ENCODE data around the gene PTPN1. TPM values are rescaled to one million over a fixed set of nuclear protein-coding genes. Genes with fewer than 3 reads are reported as not detected.

PTPN1 gene
- 63.0 and 71.6 TPM in 2 replicates for total RNA-seq

DNA sequence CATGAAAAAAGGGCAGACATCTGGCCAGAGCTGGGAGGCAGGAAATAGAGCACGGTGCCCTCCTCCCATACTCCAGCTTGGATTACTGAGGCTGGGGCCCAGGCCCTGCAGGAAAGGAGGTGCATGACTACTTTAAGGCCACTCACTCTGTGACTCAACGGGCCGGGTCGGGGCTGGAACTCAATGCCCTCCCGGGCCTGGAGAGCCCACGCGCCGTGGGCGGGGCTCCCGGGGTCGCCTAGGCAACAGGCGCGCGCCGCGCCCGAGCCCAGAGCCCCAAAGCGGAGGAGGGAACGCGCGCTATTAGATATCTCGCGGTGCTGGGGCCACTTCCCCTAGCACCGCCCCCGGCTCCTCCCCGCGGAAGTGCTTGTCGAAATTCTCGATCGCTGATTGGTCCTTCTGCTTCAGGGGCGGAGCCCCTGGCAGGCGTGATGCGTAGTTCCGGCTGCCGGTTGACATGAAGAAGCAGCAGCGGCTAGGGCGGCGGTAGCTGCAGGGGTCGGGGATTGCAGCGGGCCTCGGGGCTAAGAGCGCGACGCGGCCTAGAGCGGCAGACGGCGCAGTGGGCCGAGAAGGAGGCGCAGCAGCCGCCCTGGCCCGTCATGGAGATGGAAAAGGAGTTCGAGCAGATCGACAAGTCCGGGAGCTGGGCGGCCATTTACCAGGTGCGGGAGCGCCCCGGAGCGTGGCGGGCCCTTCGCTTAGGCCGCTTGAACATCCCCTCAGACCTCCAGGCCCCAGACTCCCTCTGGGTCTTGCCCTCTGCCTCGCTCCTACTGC lies at the start of gene PTPN1:
PTPN1 (plus strand) TSS at position 461 of the 783 bp plus-strand sequence; CDS start at position 606, 145 bp downstream.

Small RNA genes lying within 50 kb of the gene (small RNA-seq; reads per million reads assigned to genes)
- gene COX6CP2 (not detected), gene MIR1302-5 (not detected), gene MIR645 (not detected), gene RF00019 (not detected)

Other genes with a start within 250 kb of the PTPN1 start
- gene RIPOR3, start 181.2 kb downstream of the PTPN1 start, total RNA-seq, result not detected in 2 replicates
- 0.57 and 0.65 TPM in 2 replicates for gene PARD6B, start 221.2 kb downstream of the PTPN1 start, total RNA-seq

Measured in vein endothelial cell (primary cell).